OCI-M1 (cell line): ENCODE results near the gene MLF2.
A peak's percentile ranks its signal among the peaks of the same experiment; 100 is the strongest.
"Not testable (repeated sequence)": the region's sequence is repeated elsewhere in the genome, so short reads cannot be mapped to it uniquely, and the experiment has no call there.

ENCODE experiments used
- DNase-seq: peaks from one replicate; lab custom pipeline; 2025; lab: John Stamatoyannopoulos, UW

MLF2 gene

DNA sequence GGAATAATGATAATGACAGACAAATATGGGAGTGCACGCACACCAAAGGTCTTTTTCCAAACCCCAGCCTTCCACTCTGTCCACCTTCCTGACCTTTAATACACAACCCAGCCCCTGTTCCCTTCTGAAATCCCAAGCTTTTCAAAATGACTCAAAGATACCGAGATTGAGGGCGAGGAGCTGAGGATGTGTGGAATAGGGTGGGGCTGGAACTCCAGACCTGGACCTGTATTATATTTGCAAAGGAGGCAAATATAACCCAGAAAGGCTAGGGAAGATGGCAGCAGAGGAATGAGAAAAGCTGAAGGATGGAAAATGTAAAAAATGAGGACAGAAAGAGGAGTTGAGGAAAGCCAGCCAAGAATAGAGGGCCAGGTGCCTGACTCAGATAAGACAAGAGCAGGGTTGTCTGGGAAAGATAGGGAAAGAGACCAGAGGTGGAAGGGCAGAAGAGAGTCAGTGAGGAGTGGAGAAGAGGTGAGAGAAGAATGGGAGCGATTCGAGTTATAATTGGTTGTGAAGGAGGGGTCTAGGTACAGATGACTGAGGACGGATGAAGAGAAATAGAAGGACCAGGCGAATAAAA is 12.2 kb upstream of the MLF2 start:
- DNase-seq: peak; percentile 74

DNA sequence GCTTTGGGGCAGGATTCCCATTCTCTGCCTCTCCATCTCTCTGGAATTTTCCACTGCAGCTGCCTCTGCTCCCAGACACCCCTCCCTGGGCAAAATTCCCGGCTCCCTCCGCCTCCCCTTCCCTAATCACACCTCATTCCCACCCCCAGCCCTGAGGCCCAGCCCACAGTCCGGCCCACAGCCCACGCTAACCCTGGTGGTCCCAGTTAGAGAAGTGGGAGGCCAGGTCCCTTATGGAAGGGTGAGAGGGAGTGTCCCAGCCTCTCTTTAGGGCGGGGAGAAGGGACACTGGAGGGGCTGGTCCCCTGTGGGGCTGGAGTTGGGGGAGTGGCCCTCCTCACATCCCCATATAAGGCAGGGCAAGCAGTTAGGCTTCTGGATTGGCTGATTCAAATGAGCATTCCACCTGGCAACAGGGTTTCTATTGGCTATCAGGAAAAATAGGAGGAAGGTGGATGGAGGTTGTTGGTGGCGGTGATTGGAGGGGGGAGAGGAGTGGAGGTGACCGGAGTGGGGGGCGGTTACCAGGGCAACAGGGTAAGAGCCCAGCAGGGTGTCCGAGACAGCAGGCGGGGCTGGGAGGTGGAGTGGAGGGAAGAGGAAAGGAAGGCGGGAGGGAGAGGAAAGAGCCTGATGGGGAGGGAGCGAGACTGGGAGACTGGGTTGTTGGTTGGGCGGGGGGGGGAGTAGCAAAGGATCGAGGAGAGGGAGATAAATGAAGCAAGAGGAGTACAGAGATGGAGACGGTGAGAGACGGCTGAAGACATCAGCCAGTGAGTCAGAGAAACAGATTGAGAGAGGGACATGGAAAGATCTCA is 11.3 kb upstream of the MLF2 start:
- peak; percentile 93 for DNase-seq

DNA sequence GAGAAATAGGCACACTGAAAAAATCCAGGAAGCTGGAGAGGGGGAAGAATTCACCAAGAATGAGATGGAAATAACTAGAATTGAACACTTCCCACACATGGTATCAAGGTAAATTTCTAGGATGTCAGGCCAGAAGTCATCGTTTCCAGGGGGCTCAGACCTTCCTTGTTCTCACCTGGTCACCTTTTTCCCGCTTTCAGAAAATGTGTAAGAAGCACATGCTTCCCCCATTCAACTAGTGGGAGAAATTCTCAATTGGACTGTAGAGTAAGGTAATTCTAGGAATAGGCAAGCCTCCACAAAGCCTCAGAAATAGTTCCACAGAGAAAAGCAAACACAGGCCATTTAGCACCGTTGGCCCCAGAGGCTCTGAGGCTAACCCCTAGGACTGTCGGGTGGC is 10.4 kb upstream of the MLF2 start:
- DNase-seq: no peak

DNA sequence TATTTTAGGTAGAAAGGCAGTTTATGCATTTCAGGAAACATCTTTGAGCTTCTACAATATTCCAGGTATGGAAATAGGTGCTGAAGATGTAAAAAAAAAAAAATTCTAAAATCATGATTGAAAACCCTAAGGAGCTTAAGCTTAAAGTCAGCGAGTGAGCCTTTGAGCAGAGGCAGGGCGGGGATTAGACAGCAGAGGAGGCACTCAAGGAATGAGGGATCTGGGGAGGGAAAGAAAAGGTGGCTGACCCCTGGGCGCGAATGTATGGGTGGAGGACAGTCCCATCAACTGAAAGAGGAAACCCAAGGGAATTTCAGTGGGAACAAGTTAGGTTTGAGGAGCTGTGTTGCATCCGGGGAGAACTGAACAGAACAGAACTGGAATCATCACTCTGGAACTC is 6.8 kb upstream of the MLF2 start:
- no peak for DNase-seq

DNA sequence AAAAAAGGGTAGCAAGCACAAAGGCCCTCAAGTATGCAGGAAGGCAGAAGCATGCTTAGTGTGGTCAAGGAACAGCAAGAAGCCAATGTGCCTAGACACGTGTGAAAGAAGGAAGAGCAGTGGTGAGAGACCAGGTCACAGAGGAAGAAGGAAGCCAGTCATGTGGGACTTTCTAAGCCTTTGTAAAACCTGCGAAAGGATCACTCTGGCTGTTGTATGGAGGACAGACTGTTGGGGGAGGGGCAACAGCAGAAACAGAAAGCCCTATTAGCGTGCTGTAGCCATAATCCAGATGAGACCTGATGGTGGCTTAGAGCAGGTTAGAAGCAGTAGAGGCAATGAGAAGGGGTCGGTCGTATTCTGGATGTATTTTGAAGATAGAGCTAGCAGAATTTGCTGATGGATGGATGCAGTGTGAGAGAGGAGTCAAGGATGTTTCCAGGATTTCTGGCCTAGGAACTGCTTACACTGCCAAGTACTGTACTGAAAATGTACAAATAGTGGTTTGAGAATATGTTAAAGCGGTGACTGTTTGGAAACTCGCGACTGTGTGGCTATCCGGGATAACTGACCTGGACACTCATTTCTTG is 5.7 kb upstream of the MLF2 start:
- DNase-seq: no peak

DNA sequence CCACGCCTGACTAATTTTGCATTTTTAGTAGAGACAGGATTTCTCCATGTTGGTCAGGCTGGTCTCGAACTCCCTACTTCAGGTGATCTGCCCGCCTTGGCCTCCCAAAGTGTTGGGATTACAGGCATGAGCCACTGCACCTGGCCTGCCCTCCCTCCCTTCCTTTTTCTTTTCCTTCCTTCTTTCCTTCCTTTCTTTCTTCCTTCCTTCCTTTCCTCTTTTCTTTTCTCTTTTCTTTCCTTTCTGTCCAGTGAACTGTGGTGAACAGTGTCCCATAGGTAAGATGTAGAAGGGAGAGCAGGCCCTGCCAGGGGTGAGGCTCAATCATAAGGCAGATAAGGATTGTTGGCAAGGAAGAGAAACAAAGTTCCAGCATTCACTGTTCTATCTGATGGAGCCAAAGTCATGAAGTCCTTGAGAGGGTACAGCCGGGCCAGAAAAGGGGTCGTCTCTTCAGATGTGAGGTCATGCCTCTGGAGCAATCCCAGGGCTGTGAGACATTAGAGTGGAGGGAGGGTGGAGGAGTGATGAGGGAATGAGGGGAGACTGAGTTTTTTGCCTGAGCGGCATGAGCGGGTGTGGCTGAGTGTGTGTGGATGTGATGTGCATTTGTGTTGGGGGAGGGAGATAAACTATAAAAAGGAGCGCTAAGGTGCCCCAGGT is 4.2 kb upstream of the MLF2 start:
- DNase-seq: no peak

DNA sequence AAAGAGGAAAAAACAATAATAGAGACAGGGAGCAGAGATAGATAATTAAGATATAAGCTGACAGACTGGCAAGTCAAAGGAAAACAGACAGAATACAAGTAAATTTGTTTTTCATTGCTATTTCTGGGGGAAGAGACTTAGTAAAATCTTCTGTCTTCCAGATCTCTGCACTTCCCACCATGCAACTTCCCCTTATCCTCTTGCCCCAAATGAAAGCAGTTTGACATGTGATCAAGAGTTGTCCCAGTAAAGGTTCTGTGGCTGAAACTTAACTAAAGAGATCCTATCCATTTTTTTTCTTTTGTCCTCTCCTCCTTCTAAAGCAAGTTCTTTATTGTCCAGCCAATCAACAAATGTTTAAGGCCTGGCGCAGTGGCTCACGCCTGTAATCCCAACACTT is 1.5 kb upstream of the MLF2 start:
- peak; percentile 62 for DNase-seq

DNA sequence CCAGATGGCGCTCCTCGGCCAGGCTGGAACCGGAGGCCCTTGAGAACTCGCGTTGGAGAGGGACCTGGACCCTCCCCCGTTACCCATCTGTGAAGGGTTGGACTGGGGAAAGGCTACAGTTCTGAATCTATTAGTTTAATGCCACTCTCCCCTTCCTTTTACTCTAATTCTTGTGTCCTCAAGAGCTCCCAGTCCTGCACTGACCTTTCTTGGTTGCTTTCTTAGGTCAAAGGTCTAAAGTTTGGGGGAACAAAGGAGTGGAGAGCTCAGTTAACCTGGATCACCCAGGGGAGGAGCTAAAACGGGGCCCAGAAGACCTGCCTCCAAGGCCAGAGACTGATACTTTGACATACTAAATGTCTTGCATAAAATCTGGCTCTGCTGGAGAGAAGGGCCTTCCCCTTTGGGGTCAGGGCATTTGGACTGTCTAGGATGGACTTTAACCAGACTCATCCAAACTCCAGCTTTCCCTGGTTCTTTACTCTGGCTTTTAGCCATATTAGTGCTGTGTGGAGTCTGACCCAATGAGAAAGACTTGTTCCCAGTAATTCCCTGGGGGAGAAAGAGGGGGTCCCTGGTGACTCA is 923 bp upstream of the MLF2 start:
- no peak for DNase-seq

DNA sequence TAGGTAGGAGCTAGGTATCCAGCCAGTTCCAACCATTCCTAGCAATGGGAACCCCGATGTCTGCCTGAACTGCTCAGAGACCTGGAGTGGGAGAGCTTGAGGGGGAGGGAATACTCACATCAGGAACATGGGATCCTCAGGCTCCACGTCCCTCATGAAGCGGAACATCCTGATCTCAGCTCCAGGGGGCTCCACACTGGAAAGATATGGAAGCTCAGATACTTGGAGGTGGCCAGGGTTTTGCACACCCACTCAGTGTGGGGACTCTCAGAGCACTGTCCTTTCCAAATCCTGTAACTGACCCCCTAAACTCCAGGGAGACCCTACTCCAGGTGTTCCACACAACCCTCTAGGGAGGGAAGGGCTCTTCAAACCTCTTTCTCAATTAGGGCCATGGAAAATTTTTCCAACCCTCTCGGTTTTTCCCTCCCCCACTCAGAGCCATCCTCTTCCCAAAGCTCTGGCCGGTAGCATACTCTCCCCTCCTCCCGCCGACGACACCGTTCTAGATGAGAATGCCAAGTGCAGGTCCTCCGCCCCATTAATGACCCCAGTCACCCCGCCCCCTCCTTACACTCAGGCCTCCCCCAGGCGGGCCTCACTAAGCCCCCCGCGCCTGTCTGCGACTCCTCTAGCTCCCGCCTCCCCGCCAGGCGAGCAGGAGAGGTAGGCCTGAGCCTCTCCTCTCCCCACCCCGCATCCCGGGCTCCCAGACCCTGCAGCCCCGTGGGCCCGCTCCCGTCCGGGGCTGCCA is 597 bp downstream of the MLF2 start:
- DNase-seq: peak; percentile 66

DNA sequence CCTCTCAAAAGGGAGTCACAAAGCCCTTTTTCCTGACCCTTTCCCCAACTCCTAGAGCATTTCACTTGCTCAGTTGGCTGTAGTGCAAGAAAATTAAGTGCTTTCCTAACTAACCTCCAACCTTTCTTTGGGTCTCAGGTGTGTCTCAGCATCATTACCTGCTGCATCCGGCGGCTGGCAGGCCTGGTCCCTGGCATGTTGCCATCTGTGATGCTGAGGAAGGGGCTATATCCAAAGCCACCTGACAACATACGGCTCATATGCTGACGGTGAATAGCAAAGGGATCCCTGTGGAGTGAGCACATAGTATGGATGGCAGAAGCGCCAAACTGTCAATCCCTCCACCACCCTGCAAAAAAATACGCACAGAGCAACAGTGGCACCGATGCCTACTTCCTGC is 1.2 kb downstream of the MLF2 start:
- no peak for DNase-seq

DNA sequence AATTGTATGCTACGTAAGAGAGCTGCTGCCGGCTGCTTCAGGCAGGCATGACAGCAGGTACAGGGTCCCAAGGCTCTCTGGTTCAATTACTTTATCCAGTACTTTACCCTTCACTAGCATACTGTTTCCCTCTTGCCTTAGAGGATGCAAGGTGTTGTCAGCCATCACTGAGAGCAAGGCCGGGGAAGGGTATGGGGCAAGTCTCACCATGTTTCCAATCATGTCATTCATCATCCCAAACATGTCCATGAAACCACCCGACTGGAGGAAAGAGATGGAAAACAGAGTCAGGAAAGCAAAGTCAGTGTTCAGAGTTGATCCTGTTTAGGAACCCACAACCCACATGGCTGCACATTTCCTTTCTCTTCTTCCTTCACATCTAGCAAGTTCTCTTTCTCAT is 2.4 kb downstream of the MLF2 start:
- no peak for DNase-seq

DNA sequence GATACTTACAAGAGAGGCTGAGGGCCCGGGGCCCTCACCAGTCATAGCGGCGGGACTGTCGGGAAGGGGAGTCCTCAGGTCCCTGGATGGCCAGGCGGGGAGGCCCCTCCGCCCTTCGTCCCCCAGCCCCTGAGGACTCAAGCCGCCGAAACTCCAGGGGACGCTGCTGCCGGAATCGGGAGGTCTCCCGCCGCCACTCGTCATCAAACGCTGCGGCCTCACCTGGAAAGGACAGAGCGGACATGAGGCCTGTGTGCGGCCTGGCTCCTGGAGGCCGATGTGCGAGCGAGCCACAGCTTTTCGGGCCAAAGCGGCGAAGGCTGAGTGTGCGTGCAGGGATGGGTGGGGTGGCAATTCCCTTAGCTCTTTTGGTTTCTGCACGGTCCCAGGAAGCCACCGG is 4.2 kb downstream of the MLF2 start:
- DNase-seq: no peak

DNA sequence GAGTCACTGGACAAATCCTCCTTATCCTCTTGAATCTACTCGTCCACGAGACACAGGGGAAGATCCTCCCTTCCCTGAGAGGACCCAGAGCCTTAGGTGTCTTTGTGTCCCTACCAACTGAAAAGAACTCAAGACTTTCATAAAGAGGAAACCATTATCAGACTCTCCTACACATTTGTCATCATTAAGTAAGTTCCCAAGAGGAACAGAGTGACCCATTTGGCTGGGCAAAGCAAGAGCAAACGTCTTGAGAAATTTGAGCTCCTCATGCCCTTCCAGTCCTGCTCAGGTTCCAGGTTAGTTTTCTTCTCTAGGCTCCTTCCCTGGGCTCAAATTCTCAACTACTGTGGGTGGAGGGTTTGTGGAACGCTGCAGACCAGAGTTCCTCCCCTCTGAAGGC is 5.7 kb downstream of the MLF2 start:
- DNase-seq: no peak

DNA sequence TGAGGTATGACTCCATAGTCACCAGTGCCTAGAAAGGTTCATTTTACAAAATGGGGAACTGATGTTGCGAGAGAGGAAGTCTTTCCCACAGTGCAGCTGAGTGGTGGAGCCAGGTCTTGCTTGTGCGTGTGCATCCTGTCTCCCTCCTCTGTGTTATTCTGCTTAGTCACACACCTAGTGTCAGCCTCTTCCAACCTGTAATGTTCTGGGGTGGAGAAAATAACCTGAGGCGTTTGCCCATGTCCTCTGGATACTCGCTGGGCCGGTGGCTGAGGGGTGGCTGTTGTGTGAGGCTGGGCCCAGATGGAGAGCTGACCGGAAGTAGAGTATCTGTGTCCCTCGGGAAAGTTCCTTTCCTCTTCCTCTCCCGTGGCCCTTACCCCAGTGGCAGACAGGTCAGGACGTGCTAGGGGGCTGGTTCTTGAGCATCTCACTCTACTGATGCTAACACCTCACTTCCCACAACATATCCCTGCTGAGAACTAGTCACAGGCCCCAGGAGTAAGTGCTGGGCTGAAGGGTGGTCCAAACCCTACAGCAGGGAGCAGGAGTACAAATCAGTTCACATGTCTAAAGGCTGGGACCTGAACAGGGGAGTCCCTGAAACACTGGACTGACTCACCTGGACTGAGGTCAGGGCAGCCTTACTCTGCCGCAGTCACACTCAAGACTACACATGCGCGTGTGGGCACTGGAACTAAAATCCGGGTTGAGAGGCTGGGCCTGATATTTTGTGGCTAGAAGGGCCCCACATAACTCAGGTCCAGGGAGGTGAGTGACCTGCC is 7.0 kb downstream of the MLF2 start:
- peak; percentile 46 for DNase-seq

DNA sequence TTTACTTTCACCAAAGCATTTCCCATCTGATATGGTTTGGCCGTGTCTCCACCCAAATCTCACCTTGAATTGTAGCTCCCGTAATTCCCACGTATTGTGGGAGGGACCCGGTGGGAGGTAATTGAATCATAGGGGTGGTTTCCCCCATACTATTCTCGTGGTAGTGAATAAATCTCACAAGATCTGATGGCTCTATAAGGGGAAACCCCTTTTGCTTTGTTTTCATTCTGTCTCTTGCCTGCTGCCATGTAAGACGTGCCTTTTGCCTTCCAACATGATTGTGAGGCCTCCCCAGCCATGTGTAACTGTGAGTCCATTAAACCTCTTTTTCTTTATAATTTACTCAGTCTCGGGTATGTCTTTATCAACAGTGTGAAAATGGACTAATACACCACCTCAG is 9.6 kb downstream of the MLF2 start:
- not testable (repeated sequence) for DNase-seq

DNA sequence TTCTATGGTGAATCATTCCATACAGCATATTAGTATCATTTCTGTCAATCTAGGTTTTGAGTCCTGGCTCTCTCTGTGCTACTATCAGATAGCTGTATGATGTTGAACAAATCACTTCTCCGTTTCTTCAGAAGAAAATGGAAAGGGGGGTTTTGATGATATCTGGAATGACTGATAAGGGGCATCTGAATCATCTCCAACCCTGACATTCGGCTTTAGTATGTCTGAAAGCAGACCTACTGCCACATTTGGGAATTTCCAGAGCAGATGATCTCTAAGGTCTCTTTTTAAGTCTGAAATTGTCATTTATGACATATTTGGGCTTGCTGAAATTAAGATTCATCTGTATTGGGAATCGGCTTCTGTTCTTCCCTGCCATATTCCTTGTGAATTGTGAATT is 10.1 kb downstream of the MLF2 start:
- DNase-seq: no peak

DNA sequence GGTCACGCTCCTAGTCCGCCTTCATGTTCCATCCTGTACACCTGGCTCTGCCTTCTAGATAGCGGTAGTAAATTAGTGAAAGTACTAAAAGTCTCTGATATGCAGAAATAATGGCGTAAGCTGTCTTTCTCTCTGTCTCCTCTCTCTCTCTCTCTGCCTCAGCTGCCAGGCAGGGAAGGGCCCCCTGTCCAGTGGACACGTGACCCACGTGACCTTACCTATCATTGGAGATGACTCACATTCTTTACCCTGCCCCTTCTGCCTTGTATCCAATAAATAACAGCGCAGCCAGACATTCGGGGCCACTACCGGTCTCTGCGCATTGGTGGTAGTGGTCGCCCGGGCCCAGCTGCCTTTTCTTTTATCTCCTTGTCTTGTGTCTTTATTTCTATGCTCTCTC is 10.9 kb downstream of the MLF2 start:
- not testable (repeated sequence) for DNase-seq

DNA sequence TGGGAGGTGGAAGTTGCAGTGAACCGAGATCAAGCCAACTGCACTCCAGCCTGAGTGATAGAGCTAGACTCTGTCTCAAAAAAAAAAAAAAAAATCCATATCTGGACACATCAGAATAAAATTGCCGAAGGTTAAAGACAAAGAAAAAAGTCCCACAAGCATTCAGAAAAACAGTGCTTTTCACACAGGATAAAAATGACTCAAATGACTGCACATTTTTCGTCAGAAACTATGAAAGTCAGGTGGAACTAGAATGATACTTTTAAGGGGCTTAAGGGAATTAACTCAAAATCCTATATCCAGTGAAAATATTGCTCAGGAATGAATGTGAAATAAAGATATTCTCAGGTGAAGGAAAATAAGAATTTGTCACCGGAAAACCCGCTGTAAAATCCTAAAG is 16.2 kb downstream of the MLF2 start:
- no peak for DNase-seq

DNA sequence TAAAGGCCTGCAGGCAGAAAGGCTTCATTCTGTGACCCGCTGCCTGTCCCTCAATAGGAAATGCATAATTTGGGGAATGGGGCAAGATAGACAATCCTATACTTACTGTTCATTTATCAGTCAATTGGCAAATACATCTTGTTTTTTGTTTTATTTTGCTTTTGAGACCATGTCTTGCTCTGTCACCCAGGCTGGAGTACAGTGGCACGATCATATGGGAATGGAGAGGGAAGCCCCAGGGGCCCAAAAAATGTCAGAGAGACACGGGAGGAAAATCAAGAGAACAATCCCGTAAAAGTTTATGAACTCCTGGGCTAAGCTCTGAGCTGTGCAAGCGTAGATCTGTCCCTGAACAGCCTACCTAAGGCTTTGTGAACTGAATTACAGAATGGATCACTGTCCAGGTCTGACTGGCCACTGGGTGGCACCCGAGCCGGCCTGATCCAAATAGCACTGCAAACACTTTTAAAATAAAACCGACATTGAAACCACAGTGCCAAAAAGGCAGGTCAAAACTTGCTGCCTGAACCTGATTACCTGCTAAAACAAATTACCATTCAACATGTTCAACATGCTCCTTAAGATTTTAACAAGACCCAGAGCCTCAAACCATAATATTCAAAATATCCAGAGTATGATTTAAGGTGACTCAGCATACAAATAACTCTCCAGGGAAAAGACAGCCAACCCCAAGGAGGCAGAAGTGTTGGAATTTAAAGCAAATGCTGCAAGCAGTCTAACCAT is 17.3 kb downstream of the MLF2 start:
- peak; percentile 80 for DNase-seq
